GM12872 (cell line): ENCODE measurements around the gene SORBS2.

ENCODE experiments used
- TF ChIP-seq, protein P1 (sequence below): IDR thresholded peaks from 3 replicates; pipeline ENCODE4 v1.5.1; 2011; ENCODE audit warnings: low read depth, mild to moderate bottlenecking, low read length, moderate library complexity; ENCODE audit not compliant: insufficient read depth

SORBS2 gene

DNA sequence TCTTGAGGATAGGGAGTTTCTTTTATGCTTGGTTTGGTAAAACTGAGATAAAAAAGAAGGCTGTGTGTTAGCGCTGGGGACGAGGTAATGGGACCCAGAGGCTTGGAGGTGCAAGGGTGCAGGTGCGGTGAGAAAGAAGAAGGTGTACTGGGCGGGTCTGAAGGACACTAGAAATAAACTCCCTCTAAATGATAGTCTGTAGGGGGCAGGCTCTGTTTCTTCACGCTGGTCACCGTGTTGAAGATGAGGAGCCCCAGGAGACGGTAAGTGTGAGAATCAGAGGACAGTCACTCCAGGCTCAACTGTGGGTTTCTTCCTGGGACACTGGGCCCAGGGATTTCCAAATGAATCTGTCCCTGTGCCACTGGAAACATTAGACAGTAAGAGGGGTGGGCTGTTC lies 131.4 kb downstream of the SORBS2 start:
- TF ChIP-seq, protein P1, sequence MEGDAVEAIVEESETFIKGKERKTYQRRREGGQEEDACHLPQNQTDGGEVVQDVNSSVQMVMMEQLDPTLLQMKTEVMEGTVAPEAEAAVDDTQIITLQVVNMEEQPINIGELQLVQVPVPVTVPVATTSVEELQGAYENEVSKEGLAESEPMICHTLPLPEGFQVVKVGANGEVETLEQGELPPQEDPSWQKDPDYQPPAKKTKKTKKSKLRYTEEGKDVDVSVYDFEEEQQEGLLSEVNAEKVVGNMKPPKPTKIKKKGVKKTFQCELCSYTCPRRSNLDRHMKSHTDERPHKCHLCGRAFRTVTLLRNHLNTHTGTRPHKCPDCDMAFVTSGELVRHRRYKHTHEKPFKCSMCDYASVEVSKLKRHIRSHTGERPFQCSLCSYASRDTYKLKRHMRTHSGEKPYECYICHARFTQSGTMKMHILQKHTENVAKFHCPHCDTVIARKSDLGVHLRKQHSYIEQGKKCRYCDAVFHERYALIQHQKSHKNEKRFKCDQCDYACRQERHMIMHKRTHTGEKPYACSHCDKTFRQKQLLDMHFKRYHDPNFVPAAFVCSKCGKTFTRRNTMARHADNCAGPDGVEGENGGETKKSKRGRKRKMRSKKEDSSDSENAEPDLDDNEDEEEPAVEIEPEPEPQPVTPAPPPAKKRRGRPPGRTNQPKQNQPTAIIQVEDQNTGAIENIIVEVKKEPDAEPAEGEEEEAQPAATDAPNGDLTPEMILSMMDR = no peak

DNA sequence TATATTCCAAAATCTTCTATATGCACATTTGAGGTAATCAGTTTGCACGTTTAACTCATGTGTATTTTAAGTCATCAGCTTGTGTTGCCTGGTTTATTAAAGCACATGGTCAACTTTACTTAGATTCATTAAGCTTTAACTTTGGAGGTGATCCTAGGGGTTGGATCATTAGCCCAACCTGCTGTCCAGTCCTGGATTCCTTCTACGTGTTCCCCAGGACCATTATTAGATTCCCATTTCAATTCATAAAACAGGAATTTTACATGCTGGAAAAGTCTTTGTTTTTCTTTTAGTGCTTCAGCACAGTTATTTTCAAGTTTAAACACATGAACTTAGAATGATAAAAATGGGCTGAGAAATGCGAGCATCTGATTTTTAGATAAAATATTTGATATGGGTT lies 132.5 kb downstream of the SORBS2 start:
- TF ChIP-seq, protein P1 = no peak

DNA sequence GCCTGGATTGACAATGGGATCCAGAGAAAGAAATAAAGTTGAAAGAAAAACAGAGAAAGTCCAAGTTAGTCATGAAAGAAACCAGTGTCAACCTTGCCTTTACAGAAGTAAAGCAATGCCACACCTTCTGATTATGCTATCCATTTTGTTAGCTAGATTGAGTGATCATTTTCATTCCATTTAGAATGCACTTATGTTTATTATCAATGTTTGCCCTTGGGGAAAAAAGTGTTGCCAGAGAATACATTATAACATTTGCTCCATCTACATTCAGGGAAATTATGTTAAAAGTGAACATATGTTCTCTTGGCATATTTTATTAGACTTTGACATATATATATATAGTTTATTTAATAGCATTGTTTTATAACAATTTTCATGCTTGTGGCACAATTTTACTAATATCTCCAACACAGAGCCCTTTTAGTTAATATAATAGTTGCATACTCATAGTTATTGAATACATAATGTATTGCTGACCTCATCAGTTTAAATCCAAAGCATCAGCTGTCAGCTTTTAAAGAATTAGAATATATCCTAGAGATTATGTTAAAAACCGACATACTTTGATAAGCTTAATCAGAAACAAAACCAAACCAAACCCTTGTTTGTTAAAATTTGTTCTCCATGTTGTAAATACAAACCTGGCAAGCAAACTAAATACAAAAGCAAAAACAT lies 134.2 kb downstream of the SORBS2 start:
- TF ChIP-seq, protein P1 = no peak

DNA sequence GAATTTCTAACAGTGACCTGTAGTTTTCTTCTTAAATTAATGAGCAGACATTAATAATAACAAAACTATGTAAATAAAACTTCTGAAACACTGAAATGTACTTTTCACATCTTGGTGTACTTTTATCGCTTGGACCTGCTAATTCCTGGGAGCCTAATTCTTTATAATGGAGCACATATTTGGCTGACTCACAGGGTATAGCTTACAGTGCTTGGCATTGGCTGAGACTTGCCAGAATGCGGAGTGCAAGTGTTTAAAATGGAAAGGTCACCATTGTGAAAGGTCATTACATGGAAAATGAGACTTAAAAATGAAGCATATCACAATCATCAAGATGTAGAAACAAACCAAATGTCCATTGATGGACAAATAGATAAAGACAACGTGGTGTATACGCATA lies 139.4 kb downstream of the SORBS2 start:
- TF ChIP-seq, protein P1 = no peak

DNA sequence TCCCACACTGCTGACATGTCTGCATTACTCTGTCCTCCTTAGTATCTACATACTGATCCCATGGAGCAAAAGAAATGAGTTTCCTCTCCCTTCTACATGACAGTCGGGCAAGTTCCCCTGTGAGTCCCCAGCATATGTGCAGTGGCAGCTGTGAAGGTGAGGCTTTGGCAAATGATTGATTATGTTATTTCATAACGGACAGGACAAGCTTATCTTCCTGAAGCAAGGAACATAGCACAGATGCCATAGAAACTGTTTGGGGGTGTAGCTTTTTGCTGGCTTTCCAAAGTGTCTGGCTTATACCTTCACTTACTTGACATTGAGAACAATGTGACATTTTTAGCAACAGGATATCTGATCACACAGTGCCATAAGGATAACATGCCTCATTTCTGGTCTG lies 139.8 kb downstream of the SORBS2 start:
- TF ChIP-seq, protein P1 = no peak

DNA sequence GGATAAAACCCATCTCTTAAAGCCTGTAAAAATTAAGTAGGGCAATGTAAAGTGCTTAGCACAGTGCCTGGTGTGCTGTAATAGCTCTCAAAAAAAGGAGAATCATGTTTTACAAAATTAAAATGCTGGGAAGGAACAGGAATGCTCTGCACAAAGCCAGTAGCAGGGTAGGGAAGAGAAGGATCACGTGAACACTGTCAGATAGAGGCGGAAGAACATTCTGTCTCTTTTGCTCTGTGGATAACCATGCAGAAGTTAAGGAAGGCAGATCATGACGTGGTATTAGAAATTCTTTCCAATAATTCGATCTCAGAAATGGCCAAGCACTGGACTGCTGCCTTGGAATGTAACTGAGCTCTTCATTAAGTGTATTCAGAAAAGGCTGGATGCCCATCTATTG lies 140.5 kb downstream of the SORBS2 start:
- TF ChIP-seq, protein P1 = no peak

DNA sequence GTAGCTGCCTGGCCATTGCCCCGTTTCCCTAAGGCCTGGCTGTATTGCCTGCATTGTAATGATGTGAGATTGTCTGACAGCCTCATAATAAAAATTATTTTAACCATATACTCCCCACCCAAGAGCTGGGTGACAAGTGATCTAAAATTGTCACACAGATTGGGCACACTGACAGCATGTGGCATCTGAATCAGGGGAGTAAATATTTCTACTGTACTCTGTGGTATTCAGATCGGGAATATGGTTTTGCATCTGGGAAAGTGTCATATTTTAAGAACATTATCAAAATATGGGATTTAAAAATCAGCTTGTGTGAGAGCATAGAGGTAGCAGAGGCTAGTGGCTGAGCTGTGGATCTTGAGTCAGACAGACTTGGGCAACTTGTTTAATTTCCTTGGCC lies 140.9 kb downstream of the SORBS2 start:
- TF ChIP-seq, protein P1 = no peak
